Ureter (tissue), 1 donor: ENCODE measurements around the gene NUSAP1. TPM values are rescaled to one million over a fixed set of nuclear protein-coding genes. Genes with fewer than 3 reads are reported as not detected.
"Not testable (repeated sequence)": the region's sequence is repeated elsewhere in the genome, so short reads cannot be mapped to it uniquely, and the experiment has no call there.

Experiments used
- DNase-seq: peaks from one replicate; pipeline ENCODE4 v3.0.0-alpha.2; 2020; ENCODE audit warnings: low spot score
- total RNA-seq: library from RNA; stranded (reverse); gene quantifications from one replicate; pipeline ENCODE4 v1.2.4, GENCODE V29; 2023
- donor health status: DM: yes; HTN: yes; CAD: no.

Gene NUSAP1
- total RNA-seq, 1 donor from 2014 or later = 1.5 TPM

DNA sequence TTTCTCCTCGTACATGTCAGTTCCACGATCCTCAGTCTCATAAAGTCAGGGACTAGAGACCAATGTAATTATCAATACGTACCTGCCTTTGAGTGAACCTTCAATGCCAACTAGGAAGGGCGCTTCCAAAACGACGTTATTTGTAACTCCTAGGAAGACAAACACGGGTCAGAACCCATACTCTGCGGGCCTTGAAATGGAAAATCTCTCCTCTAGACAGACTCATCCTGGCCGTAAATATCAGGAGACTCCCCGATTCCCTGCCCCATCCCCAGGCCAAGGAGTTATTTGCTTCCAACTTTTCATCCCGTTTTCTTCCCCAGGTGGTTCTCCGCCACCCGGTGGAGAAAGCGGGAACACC lies 868 bp upstream of the NUSAP1 start:
- DNase-seq = no peak

DNA sequence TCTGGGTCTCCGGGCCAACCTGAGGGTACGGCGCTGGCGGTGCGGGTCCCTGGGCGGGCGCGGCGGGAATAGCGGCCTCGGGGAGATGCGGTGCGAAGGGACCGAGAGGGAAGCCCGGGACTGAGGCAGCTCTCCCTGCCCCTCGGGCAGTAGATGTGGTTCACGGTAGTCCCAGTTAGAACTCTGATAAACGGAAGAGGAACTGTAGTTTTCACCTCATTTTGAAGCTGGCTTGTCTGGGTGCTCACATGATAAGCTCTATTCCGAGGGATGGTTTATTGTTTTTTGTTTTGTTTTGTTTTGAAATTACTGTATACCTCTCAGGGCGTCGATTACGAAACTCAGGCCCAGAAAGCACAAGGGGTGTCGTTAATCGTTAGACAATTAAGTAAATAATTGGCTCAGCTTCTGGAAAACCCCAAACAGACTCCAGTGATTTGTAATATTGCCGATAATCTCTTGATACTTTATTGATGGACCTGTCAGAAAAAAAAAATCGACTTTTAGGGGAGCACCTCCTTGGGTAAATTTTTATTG lies 413 bp downstream of the NUSAP1 start:
- DNase-seq = no peak

DNA sequence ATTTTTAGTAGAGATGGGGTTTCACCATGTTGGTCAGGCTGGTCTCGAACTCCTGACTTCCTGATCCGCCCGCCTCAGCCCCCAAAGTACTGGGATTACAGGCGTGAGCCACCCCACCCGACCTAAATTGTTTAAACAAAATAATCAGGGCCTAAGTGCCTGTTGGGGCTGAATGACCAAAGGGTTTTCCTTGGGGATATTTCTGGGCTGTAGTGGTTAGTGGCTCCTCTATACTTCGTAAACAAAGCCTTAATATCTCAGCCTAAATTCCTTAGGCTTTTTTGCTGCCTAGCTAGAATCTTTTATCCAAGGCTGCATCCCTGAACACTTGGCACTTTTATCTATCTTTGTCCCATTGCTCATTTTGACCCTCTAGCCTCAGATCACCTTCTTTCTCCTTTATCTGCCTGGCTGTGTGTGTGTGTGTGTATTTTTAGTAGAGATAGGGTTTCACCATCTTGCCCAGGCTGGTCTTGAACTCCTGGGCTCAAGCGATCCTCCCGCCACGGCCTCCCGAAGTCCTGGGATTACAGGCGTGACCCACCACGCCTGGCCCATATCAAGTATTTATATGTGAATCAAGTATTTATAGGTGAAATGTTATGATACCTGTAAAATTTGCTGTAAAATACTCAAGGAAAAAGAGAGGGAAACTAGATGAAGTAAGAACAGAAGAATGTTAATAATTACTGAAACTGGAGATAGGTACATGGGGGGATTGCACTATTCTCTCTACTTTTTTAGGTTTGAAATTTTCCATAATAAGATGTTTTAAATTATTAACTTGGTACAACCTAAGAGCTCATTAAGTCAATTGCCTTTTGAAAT lies 1.8 kb downstream of the NUSAP1 start:
- DNase-seq = no peak

DNA sequence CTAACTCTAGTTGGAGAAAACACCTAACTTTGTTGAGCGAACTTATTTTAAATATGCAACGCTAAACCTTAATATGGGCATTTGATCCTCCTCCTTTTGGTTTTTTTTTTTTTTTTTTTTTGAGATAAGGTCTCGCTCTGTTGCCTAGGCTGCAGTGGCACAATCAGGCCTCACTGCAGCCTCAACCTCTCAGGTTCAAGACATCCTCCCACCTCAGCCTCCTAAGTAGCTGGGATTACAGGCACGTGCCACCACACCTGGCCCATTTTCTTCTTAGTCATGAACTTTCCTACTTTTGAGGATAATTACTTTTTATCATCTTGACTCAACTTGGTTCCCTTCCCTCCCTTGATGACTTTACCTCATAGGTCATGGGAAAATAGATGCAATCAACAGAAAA lies 3.9 kb downstream of the NUSAP1 start:
- no peak for DNase-seq

DNA sequence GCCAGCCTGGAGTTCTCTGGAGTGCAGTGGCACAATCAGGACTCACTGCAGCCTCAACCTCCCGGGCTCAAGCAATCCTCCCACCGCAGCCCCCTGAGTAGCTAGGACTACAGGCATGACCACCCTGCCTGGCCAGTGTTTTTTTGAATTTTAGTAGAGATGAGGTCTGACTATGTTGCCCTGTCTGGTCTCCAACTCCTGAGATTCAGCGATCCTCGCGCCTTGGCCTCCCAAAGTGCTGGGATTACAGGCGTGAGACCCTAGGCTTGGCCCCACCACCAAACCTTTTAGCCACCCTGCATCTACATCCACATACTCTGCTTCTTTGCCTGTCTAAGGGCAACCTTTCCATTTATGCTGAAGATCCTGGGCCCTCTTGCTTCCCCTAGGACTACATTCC lies 4.4 kb downstream of the NUSAP1 start:
- DNase-seq = no peak

DNA sequence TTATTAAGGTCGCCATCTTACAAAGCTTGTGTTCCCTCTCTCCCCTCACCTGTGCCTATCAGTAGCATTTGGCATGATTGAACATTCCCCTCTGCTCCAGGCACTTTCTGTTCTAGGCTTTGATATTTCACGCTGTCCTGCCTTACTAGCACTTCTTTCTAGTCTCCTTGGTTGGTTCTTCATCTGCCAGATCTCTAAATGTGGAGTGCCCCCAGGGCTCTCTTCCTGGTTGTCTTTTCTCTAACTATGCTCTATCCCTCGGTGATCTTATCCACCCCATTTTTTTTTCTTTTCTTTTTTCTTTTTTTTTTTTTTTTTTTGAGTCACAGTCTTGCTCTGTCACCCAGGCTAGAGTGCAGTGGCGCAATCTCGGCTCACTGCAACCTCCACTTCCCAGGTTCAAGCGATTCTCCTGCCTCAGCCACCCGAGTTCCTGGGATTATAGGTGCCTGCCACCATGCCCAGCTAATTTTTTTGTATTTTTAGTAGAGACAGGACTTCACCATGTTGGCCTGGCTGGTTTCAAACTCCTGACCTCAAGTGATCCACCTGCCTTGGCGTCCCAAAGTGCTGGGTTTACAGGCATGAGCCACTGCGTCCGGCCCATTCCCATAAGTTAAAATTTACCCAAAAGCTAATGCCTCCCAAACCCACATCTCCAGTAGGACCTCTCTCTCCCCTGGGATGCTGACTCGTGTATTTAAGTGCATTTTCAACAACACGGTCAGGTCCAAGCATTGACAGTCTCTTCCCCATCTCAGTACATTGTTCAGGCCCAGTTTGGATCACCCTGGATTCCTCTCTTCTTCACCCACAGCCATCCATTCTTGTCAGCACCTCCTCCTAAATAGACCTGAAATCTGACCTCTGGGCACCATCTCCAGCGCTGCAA lies 5.2 kb downstream of the NUSAP1 start:
- no peak for DNase-seq

DNA sequence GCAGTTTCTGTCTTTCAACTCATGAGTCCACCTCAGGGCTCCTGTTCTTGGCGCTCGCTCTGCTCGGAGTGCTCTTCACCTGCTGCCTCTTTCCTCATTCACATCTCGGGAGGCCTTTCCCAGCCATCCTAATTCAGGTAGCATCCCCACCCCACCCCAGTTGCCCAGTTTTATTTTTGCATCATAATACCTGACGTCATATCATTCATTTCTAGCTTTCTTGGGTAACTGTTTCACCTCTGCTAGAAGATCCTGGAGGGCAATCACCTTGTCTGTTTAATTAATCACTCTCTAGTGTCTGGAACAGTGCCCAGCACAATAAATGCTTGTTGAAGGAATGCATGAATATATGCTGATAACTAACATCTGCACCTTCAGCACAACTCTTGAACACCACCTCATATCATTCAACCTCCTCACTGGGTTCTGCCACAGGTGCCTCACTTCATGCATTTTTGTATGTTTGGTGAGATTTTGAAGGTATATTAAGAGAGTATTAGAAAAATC lies 7.6 kb downstream of the NUSAP1 start:
- DNase-seq = no peak

DNA sequence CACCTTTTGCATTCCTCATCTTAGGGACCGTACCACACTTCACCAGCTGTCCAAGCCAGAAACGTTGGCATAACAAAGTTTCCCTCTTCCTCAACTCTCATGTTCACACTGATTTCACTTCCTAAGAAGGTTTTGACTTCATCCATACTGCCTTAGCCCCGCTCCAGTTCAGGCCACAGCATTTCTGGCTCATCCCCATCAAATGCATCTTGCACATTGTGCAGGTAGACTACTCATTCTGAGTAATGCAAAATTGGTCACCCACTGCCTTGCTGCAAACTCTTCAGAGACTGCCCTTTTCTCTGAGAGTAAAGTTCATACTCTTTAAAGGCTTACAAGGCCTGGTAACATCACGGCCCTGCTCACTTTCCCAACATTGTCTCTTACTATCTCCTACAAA lies 8.8 kb downstream of the NUSAP1 start:
- DNase-seq = no peak

DNA sequence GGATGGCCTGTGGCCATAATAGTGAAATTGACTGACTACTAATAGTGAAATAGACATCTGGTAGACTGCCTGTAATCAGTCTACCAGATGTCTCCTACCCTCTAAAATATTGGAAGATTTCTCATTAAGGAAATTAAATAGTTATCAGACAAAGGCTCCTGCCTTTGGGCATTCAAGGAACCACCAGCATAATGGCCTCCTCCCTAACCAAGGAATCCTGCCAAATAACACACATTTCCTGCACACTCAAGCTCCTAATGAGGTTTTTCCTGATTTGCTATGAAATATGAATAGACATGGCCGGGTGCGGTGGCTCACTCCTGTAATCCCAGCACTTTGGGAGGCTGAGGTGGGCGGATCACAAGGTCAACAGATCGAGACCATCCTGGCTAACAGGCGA lies 14.6 kb downstream of the NUSAP1 start:
- no peak for DNase-seq

DNA sequence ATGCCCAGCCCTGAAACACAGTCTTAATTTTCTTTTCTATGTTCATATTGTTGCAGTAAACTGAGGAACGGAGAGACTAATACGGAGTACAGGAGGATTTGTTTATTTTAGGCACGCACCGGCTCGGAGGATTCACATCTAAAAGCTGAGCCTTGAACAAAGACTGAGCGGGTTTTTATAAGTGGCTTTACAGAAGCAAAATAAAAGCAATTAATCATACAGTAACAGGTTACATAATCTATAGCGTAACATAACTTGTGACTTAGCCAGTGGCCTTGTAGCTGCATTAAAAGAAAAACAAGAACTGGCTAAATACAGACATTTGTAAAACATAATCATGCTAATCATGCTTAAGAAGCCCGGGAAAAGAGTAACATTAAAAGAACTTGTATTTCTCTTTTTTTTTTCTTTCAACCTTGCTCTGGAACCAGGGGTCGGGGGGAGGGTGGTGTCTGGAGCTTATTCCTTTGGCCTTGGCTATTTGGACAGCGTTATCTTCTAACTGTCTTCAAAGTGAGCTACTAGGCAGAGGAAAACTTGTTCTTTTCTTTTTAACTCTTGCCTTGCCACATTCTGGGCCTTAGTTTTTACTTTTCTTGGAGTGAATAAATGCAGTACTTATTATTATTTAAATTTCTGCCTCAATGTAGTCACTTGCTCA lies 17.5 kb downstream of the NUSAP1 start:
- DNase-seq = no peak

DNA sequence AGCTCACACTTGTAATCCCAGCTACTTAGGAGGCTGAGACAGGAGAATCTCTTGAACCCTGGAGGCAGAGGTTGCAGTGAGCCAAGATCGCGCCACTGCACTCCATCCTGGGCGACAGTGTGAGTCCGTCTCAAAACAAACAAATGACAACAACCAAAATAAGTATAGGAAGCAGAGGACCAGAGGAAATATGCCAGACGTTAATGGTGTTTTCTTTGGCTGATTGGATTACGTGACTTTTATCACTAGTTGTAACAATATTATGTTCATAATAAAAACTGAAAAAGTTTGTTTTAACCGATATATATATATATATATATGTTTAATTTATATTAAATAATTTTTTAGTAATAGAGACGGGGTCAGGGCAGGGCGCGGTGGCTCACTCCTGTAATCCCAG lies 21.7 kb downstream of the NUSAP1 start:
- DNase-seq = no peak

DNA sequence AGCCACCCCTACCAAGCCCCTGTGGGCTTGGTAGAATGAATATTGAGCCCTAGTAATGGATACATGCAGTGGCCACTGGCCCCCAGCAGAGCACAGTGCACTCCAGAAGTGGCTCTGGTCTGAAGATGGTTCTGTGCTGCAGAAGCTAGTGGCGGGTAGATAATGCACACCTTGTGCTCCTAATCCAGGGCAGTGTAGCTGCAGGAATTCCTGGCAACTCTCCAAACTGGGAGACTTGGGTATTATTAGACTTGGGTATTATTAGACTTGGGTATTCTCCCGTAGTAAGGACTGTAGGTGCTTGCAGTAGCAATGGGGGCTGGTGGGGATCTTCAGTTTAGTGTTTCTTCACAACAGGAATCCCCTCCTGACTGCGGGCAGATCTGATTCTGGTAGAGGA lies 34.7 kb downstream of the NUSAP1 start:
- no peak for DNase-seq

DNA sequence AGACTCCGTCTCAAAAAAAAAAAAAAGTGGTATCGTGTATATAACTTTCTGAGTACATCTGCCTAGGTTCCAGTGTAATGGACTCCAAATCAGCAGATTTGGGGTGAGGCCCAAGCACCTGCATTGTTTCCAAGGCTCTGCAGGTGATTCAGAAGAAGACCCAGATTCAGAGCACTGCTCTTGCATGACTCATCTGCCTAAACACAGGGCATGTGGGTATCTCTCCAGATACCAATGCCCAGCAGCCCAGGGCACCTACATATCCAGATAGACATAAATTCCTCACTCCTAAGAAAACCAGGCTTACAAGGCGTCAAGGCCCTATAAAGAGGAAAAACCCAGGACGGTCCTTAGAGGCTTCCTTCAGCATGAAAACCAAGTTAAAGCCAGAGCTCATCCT lies 45.3 kb downstream of the NUSAP1 start:
- DNase-seq = no peak

DNA sequence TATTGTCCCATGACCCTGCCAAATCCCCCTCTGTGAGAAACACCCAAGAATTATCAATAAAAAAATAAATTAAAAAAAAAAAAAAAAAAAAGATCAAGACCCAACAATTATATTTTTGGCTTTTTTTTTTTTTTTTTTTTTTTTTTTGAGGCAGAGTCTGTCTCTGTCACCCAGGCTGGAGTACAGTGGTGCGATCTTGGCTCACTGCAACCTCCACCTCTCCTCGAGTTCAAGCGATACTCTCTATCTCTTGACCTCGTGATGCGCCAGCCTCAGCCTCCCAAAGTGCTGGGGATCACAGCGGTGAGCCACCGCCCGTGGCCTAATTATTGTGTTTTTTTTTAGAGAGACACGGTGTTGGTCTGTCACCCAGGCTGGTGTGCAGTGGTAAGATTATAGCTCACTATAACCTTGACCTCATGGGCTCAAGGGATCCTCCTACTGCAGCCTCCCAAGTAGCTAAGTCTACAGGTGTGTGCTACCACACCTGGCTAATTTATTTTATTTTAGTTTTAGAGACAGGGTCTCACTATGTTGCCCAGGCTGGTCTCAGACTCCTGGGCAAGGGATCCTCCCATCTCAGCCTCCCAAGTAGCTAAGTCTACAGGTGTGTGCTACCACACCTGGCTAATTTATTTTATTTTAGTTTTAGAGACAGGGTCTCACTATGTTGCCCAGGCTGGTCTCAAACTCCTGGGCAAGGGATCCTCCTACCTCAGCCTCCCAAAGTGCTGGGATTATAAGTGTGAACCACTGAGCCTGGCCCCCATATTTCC lies 51.5 kb downstream of the NUSAP1 start:
- DNase-seq = not testable (repeated sequence)

DNA sequence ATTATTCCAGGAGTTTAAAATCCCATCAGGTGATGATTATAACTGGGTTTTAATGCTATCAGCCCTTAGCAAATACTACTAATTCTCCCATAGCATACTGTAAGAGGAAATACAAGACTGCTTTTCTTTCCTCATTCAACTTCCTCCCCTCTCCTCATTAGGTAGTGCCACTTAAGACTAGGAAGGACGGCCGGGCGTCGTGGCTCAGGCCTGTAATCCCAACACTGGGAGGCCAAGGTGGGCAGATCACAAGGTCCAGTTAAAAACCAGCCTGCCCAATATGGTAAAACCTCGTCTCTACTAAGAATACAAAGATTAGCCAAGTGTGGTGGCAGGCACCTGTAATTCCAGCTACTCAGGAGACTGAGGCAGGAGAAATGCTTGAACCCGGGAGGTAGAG lies 55.0 kb downstream of the NUSAP1 start:
- no peak for DNase-seq

DNA sequence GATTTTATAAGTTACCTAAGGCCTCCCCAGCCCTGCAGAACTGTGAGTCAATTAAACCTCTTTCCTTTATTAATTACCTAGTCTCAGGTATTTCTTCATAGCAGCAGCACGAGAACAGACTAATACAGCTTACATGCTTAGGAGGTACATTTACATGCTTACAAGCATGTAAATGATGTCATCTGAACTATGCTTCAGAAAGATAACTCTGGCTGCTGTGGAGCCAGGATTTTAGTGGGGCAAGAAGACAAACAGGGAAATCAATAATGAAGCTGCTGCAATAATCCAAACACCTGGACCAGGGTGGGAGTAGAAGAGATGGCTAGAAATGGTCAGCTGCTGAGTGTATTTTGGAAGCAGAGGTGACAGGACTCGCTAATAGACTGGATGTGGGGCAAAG lies 60.0 kb downstream of the NUSAP1 start:
- no peak for DNase-seq

DNA sequence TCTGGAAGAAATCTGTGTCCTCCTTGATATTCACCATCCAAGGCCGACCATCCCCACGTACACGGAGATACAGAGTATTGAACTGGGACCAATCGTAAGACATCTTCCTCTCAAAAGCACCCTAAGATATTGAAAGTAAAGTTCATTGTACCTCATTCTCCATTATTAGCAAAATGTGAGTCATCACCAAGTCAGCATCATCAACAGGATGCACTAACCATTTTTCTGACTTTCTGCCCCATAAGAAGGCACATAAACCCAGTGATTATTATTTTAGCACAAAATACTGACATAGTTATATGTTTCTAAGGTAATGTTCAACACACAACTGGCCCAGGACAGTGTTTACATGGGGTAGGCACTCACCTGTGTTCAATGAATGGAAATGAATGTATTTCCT lies 62.2 kb downstream of the NUSAP1 start:
- DNase-seq = no peak

DNA sequence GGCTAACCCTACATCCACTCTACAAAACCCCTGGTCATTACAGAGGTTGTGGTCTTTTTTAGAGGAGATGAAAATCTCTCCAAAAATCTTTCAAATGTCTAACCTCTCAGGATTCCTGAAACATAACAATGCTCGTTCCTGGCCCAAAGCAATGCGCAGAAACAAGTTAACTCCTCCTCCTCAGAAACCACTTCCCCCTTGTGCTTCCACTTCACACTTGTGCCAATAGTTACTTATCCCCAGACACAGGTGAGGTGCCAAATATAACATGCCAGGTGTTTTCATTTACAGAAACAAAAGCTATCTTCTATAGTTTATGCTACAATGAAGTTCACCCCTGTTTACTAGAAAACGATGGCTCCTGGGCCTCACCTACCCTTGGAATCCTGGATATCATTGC lies 63.4 kb downstream of the NUSAP1 start:
- DNase-seq = no peak

DNA sequence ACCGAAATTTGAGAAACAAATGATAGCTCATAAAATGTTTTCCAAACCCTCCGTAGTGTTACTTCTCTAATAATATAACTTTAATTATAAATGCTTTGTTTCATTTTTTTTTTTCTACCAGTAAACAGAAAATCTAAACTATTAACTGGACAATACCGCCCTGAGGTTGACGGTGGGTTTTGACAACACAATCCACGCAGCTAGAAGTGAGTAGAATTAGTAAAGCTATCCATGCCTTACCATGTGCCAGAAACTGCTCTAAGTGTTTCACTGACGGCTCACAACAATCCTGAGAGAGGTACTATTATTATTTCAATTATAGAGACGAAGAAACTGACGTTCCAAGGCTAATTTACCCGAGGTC lies 69.2 kb downstream of the NUSAP1 start:
- no peak for DNase-seq

DNA sequence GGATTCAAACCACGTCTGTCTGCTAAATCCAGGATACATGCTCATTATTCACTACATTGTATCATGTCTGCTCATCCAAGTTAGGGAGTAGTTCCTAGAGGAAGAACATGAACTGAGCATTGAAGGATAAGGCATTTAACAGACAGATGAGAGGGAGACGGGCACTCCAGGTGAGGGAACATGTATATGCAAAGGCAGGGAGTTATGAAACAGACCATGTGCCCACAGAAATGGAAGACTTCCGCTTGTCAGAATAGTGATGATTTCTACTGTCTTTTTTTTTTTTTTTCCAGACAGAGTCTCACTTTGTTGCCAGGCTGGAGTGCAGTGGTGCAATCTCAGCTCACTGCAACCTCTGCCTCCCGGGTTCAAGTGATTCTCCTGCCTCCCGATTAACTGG lies 74.7 kb downstream of the NUSAP1 start:
- DNase-seq = no peak

DNA sequence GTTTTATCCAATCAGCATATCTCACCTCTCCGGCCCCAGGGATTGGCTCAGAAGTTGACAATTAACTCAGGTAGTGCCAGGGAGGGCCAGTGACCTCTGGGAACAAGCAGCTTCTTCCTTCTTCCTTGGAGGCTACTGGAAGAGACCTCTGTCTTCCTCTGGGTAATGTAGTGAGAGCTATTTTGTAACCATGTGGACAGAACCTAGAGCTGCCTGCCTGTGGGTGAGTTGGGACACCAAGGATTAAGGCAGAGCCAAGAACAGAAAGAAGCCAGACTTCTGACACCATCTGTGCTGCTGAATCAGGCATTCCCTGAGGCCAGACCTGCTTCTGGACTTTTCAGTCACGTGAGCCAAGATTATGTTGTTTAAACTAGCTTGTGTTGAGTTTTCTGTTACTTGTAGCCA lies 75.6 kb downstream of the NUSAP1 start:
- DNase-seq = no peak
